Type B pancreatic cell (in vitro differentiated cells): ENCODE results near the gene CHSY3. TPM values are rescaled to one million over a fixed set of nuclear protein-coding genes. Genes with fewer than 3 reads are reported as not detected.

Experiments used
- DNase-seq: peaks from one replicate; pipeline ENCODE4 v3.0.0; 2021; ENCODE audit warnings: mixed read lengths; ENCODE audit not compliant: unreplicated experiment; ENCODE audit errors: extremely low spot score
- H3K27ac Mint-ChIP-seq: 2 replicates; pipeline ENCODE4 v1.8.0; 2021; ENCODE audit warnings: mild to moderate bottlenecking, mixed read lengths
- H3K27me3 Mint-ChIP-seq: 2 replicates; pipeline ENCODE4 v1.8.0; 2021; ENCODE audit warnings: mixed read lengths
- H3K36me3 Mint-ChIP-seq: 2 replicates; pipeline ENCODE4 v1.8.0; 2021; ENCODE audit warnings: mixed read lengths
- H3K4me1 Mint-ChIP-seq: one replicate; pipeline ENCODE4 v1.8.0; 2021; ENCODE audit warnings: mixed read lengths; ENCODE audit not compliant: unreplicated experiment
- H3K4me3 Mint-ChIP-seq: 2 replicates; pipeline ENCODE4 v1.8.0; 2021; ENCODE audit warnings: mild to moderate bottlenecking, mixed read lengths
- H3K9me3 Mint-ChIP-seq: 2 replicates; pipeline ENCODE4 v1.8.0; 2021; ENCODE audit warnings: mixed read lengths
- CTCF ChIP-seq: fragments of 200-600 bp; sonication (generic); conservative IDR thresholded peaks from 2 replicates; pipeline ENCODE4 v1.5.0; 2021; ENCODE audit warnings: antibody characterized with exemption, mild to moderate bottlenecking
- total RNA-seq: library from RNA; stranded (reverse); gene quantifications from 2 replicates; pipeline ENCODE4 v1.2.1, GENCODE V29; 2021; ENCODE audit warnings: low replicate concordance

Gene CHSY3
- total RNA-seq, 1 donor from 2014 or later: 4.9 TPM

GRCh38 chr5:129906177-129906887, 2.1 kb downstream of the CHSY3 start:
- no peaks in the 10 kb centered on the region for H3K9me3 Mint-ChIP-seq
- no peak for DNase-seq
- no peaks in the 10 kb centered on the region for H3K36me3 Mint-ChIP-seq
- peak overlapping the region; percentile 95 for H3K4me3 Mint-ChIP-seq
- no peak for TF ChIP-seq CTCF
- H3K4me1 Mint-ChIP-seq: peaks cover 22% of the 10 kb centered on the region
- peaks cover 42% of the 10 kb centered on the region for H3K27me3 Mint-ChIP-seq
- H3K27ac Mint-ChIP-seq: no peak overlapping the region

- no peaks in the 10 kb centered on the region for H3K9me3 Mint-ChIP-seq
- H3K4me3 Mint-ChIP-seq: no peak overlapping the region
- no peak for DNase-seq
- peaks cover 4% of the 10 kb centered on the region for H3K36me3 Mint-ChIP-seq
- peaks cover 16% of the 10 kb centered on the region for H3K4me1 Mint-ChIP-seq
- no peak for TF ChIP-seq CTCF
- H3K27me3 Mint-ChIP-seq: peaks cover 22% of the 10 kb centered on the region
- H3K27ac Mint-ChIP-seq: no peak overlapping the region
Observed at GRCh38 chr5:129909225-129909624, 5.0 kb downstream of the CHSY3 start.

GRCh38 chr5:129912601-129913255, 8.5 kb downstream of the CHSY3 start:
- no peak for TF ChIP-seq CTCF
- Mint-ChIP-seq H3K4me3 (no peak overlapping the region), H3K9me3 (no peaks in the 10 kb centered on the region), H3K36me3 (peaks cover 4% of the 10 kb centered on the region), H3K27me3 (peaks cover 5% of the 10 kb centered on the region), H3K27ac (no peak overlapping the region), H3K4me1 (no peaks in the 10 kb centered on the region)
- DNase-seq: no peak

- Mint-ChIP-seq H3K4me3 (no peak overlapping the region), H3K27ac (no peak overlapping the region), H3K27me3 (no peaks in the 10 kb centered on the region), H3K9me3 (no peaks in the 10 kb centered on the region), H3K36me3 (peaks cover 4% of the 10 kb centered on the region), H3K4me1 (no peaks in the 10 kb centered on the region)
- DNase-seq: no peak
- TF ChIP-seq CTCF: no peak
Observed at GRCh38 chr5:129915415-129915814, 11.2 kb downstream of the CHSY3 start.

- H3K36me3 Mint-ChIP-seq: peaks cover 4% of the 10 kb centered on the region
Observed at GRCh38 chr5:129917224-129917623, 13.0 kb downstream of the CHSY3 start.

More at GRCh38 chr5:129917224-129917623, 13.0 kb downstream of the CHSY3 start:
- Mint-ChIP-seq H3K9me3 (no peaks in the 10 kb centered on the region), H3K4me3 (no peak overlapping the region), H3K4me1 (no peaks in the 10 kb centered on the region), H3K27ac (no peak overlapping the region), H3K27me3 (no peaks in the 10 kb centered on the region)
- DNase-seq: no peak
- TF ChIP-seq CTCF: no peak
